Measurements from ENCODE around the gene LRP4. TPM values are rescaled to one million over a fixed set of nuclear protein-coding genes. Genes with fewer than 3 reads are reported as not detected.
"Not testable (repeated sequence)": the region's sequence is repeated elsewhere in the genome, so short reads cannot be mapped to it uniquely, and the experiment has no call there.

LRP4 gene
- total RNA-seq (2014; rRNA removed; shearing (Covaris generic)) = 7.2 and 7.4 TPM in 2 replicates

GRCh38 chr11:46918083-46918787, at the start of gene LRP4:
TSS of gene LRP4 (minus strand) at chr11:46918550. CDS start at chr11:46918379, 171 bp downstream.
- in situ Hi-C loops (cut with HindIII; ENCODE audit: low sequenced_read_pairs) = no loop called here
- no peak for DNase-seq (ENCODE audit: low spot score)

- in situ Hi-C loops (cut with HindIII; ENCODE audit: low sequenced_read_pairs) = no loop called here
- no peak for DNase-seq (ENCODE audit: low spot score)
Observed at GRCh38 chr11:46967962-46968361, 49.6 kb upstream of the LRP4 start.

GRCh38 chr11:46966773-46967172, 48.4 kb upstream of the LRP4 start:
- in situ Hi-C loops (cut with HindIII; ENCODE audit: low sequenced_read_pairs) = no loop called here
- peak; percentile 11 for DNase-seq (ENCODE audit: low spot score)

GRCh38 chr11:46963844-46964243, 45.5 kb upstream of the LRP4 start:
- in situ Hi-C loops (cut with HindIII; ENCODE audit: low sequenced_read_pairs) = no loop called here
- DNase-seq (ENCODE audit: low spot score) = no peak

- in situ Hi-C loops (cut with HindIII; ENCODE audit: low sequenced_read_pairs); DNase-seq (ENCODE audit: low spot score): not testable (repeated sequence)
Observed at GRCh38 chr11:46961886-46962285, 43.5 kb upstream of the LRP4 start.

- in situ Hi-C loops (cut with HindIII; ENCODE audit: low sequenced_read_pairs) = no loop called here
- no peak for DNase-seq (ENCODE audit: low spot score)
Observed at GRCh38 chr11:46961041-46961440, 42.7 kb upstream of the LRP4 start.

GRCh38 chr11:46958777-46959176, 40.4 kb upstream of the LRP4 start:
- no peak for DNase-seq (ENCODE audit: low spot score)
- in situ Hi-C loops (cut with HindIII; ENCODE audit: low sequenced_read_pairs) = no loop called here

- no peak for DNase-seq (ENCODE audit: low spot score)
- in situ Hi-C loops (cut with HindIII; ENCODE audit: low sequenced_read_pairs) = no loop called here
Observed at GRCh38 chr11:46953093-46953492, 34.7 kb upstream of the LRP4 start.

- DNase-seq (ENCODE audit: low spot score) = no peak
- in situ Hi-C loops (cut with HindIII; ENCODE audit: low sequenced_read_pairs) = no loop called here
Observed at GRCh38 chr11:46952553-46952952, 34.2 kb upstream of the LRP4 start.

- DNase-seq (ENCODE audit: low spot score) = no peak
- in situ Hi-C loops (cut with HindIII; ENCODE audit: low sequenced_read_pairs) = no loop called here
Observed at GRCh38 chr11:46951864-46952263, 33.5 kb upstream of the LRP4 start.

- DNase-seq (ENCODE audit: low spot score) = no peak
- in situ Hi-C loops (cut with HindIII; ENCODE audit: low sequenced_read_pairs) = no loop called here
Observed at GRCh38 chr11:46949297-46949696, 30.9 kb upstream of the LRP4 start.

- in situ Hi-C loops (cut with HindIII; ENCODE audit: low sequenced_read_pairs) = no loop called here
Observed at GRCh38 chr11:46948378-46949131, 30.2 kb upstream of the LRP4 start.

GRCh38 chr11:46947399-46948077, 29.2 kb upstream of the LRP4 start:
- no peak for DNase-seq (ENCODE audit: low spot score)
- in situ Hi-C loops (cut with HindIII; ENCODE audit: low sequenced_read_pairs) = no loop called here

More at GRCh38 chr11:46948378-46949131, 30.2 kb upstream of the LRP4 start:
- no peak for DNase-seq (ENCODE audit: low spot score)

GRCh38 chr11:46944356-46945075, 26.2 kb upstream of the LRP4 start:
- in situ Hi-C loops (cut with HindIII; ENCODE audit: low sequenced_read_pairs) = no loop called here
- DNase-seq (ENCODE audit: low spot score) = no peak

GRCh38 chr11:46942172-46942571, 23.8 kb upstream of the LRP4 start:
- DNase-seq (ENCODE audit: low spot score) = no peak
- in situ Hi-C loops (cut with HindIII; ENCODE audit: low sequenced_read_pairs) = no loop called here

GRCh38 chr11:46936138-46937110, 18.1 kb upstream of the LRP4 start, which contains the start of gene CSTPP1:
TSS of gene CSTPP1 (plus strand) at chr11:46936761. CDS start at chr11:46936806, 45 bp downstream.
- in situ Hi-C loops (cut with HindIII; ENCODE audit: low sequenced_read_pairs) = no loop called here

GRCh38 chr11:46930089-46930488, 11.7 kb upstream of the LRP4 start:
- in situ Hi-C loops (cut with HindIII; ENCODE audit: low sequenced_read_pairs) = no loop called here
- DNase-seq (ENCODE audit: low spot score) = no peak

More at GRCh38 chr11:46936138-46937110, 18.1 kb upstream of the LRP4 start, which contains the start of gene CSTPP1:
- DNase-seq (ENCODE audit: low spot score) = peak; percentile 93

GRCh38 chr11:46928701-46929100, 10.4 kb upstream of the LRP4 start:
- DNase-seq (ENCODE audit: low spot score); in situ Hi-C loops (cut with HindIII; ENCODE audit: low sequenced_read_pairs): not testable (repeated sequence)

Data from G401 (cell line).